ENCODE results near the gene RINL.

RINL gene

GRCh38 chr19:38877781-38878574 lies at the start of gene RINL:
TSS of gene RINL (minus strand) at chr19:38878275. CDS start at chr19:38876742, 1,533 bp downstream.
- peak within 1 kb of the TSS; percentile 18; the same call in 1 of the 2 replicates for H2AFZ ChIP-seq (ENCODE audit: low read length)
- H3K9ac ChIP-seq (ENCODE audit: low read depth, low read length, poor library complexity, severe bottlenecking), result peak within 1 kb of the TSS; percentile 94
- no peaks in the 10 kb centered on the region for H3K9me3 ChIP-seq (ENCODE audit: insufficient read depth, low read depth, low read length)
- H3K4me3 ChIP-seq (ENCODE audit: low read length, poor library complexity, severe bottlenecking), result peak within 1 kb of the TSS; percentile 72
- peaks cover 35% of the 10 kb centered on the region for H3K4me1 ChIP-seq (ENCODE audit: insufficient read depth, low read length, poor library complexity, severe bottlenecking)
- H3K27me3 ChIP-seq (ENCODE audit: insufficient read depth, low read length, poor library complexity, severe bottlenecking), result no peaks in the 10 kb centered on the region
- H4K20me1 ChIP-seq (ENCODE audit: insufficient read depth, low read length, poor library complexity, severe bottlenecking), result no peaks in the 10 kb centered on the region
- peak within 1 kb of the TSS; percentile 94 for H3K4me2 ChIP-seq (ENCODE audit: low read depth, low read length, poor library complexity, severe bottlenecking)
- no peak for TF ChIP-seq EZH2phosphoT487 (IDR thresholded peaks at IDR 0.05; ENCODE audit: borderline replicate concordance)
- TF ChIP-seq CTCF (conservative IDR thresholded peaks at IDR 0.05; ENCODE audit: low read length), result no peak
- H3F3A ChIP-seq (ENCODE audit: low read depth), result peaks cover 24% of the 10 kb centered on the region
- H3K9me2 ChIP-seq (replicated peaks; ENCODE audit: low read depth, low read length), result no peaks in the 10 kb centered on the region
- no peaks in the 10 kb centered on the region for H3K36me3 ChIP-seq (ENCODE audit: insufficient read depth, low read length)
- H3K79me2 ChIP-seq (ENCODE audit: insufficient read depth, low read length), result no peaks in the 10 kb centered on the region

- Histone ChIP-seq H3K9me3 (ENCODE audit: insufficient read depth, low read depth, low read length) (no peaks in the 10 kb centered on the region), H3K9me2 (replicated peaks; ENCODE audit: low read depth, low read length) (no peaks in the 10 kb centered on the region), H3K4me1 (ENCODE audit: insufficient read depth, low read length, poor library complexity, severe bottlenecking) (peaks cover 11% of the 10 kb centered on the region), H3K79me2 (ENCODE audit: insufficient read depth, low read length) (peaks cover 11% of the 10 kb centered on the region; the same call in 1 of the 2 replicates), H2AFZ (ENCODE audit: low read length) (no peak overlapping the region), H3K4me2 (ENCODE audit: low read depth, low read length, poor library complexity, severe bottlenecking) (no peak overlapping the region), H3K27me3 (ENCODE audit: insufficient read depth, low read length, poor library complexity, severe bottlenecking) (no peaks in the 10 kb centered on the region), H4K20me1 (ENCODE audit: insufficient read depth, low read length, poor library complexity, severe bottlenecking) (no peaks in the 10 kb centered on the region), H3K4me3 (ENCODE audit: low read length, poor library complexity, severe bottlenecking) (no peak overlapping the region), H3K36me3 (ENCODE audit: insufficient read depth, low read length) (peaks cover 10% of the 10 kb centered on the region; the same call in 1 of the 2 replicates), H3K9ac (ENCODE audit: low read depth, low read length, poor library complexity, severe bottlenecking) (no peak overlapping the region), H3F3A (ENCODE audit: low read depth) (no peaks in the 10 kb centered on the region)
- no peak for TF ChIP-seq EZH2phosphoT487 (IDR thresholded peaks at IDR 0.05; ENCODE audit: borderline replicate concordance)
- TF ChIP-seq CTCF (conservative IDR thresholded peaks at IDR 0.05; ENCODE audit: low read length), result no peak
Observed at GRCh38 chr19:38924388-38924787, 46.3 kb upstream of the RINL start.

- Histone ChIP-seq H3K4me3 (ENCODE audit: low read length, poor library complexity, severe bottlenecking) (no peak overlapping the region), H3F3A (ENCODE audit: low read depth) (no peaks in the 10 kb centered on the region), H2AFZ (ENCODE audit: low read length) (no peak overlapping the region), H4K20me1 (ENCODE audit: insufficient read depth, low read length, poor library complexity, severe bottlenecking) (no peaks in the 10 kb centered on the region), H3K27me3 (ENCODE audit: insufficient read depth, low read length, poor library complexity, severe bottlenecking) (no peaks in the 10 kb centered on the region), H3K79me2 (ENCODE audit: insufficient read depth, low read length) (no peaks in the 10 kb centered on the region), H3K9me3 (ENCODE audit: insufficient read depth, low read depth, low read length) (no peaks in the 10 kb centered on the region), H3K36me3 (ENCODE audit: insufficient read depth, low read length) (peaks cover 10% of the 10 kb centered on the region; the same call in 1 of the 2 replicates), H3K4me2 (ENCODE audit: low read depth, low read length, poor library complexity, severe bottlenecking) (no peak overlapping the region), H3K9me2 (replicated peaks; ENCODE audit: low read depth, low read length) (no peaks in the 10 kb centered on the region), H3K4me1 (ENCODE audit: insufficient read depth, low read length, poor library complexity, severe bottlenecking) (no peaks in the 10 kb centered on the region), H3K9ac (ENCODE audit: low read depth, low read length, poor library complexity, severe bottlenecking) (no peak overlapping the region)
- TF ChIP-seq EZH2phosphoT487 (IDR thresholded peaks at IDR 0.05; ENCODE audit: borderline replicate concordance) (no peak), CTCF (conservative IDR thresholded peaks at IDR 0.05; ENCODE audit: low read length) (no peak)
Observed at GRCh38 chr19:38922482-38922881, 44.4 kb upstream of the RINL start.

Data from Loucy (cell line).